K562 (cell line): ENCODE results near the gene IL23A. TPM values are rescaled to one million over a fixed set of nuclear protein-coding genes. Genes with fewer than 3 reads are reported as not detected.

Source experiments
- CREB1 ChIP-seq, 2 experiments: sonication (generic) in 1 of 2; formaldehyde crosslinking in 1 of 2; IDR thresholded peaks; 2 replicates each; pipeline versions ENCODE4 v1.6.1 to v1.8.0; 2012 to 2022; ENCODE audit warnings: inconsistent platforms in 1 of 2, mild to moderate bottlenecking in 1 of 2, missing genetic modification reagents in 1 of 2, moderate library complexity in 1 of 2
- FOXK1 ChIP-seq: sonication (generic); formaldehyde crosslinking; IDR thresholded peaks from 2 replicates; pipeline ENCODE4 v1.8.0; 2022; ENCODE audit warnings: missing genetic modification reagents, mild to moderate bottlenecking, borderline replicate concordance
- HDAC1 ChIP-seq, 2 experiments: fragments of 450-650 bp; IDR thresholded peaks; 2 replicates each; pipeline ENCODE4 v1.6.1; 2016 to 2017; ENCODE audit warnings: inconsistent platforms in 1 of 2, mild to moderate bottlenecking in 1 of 2, moderate library complexity in 1 of 2
- HMGN3 ChIP-seq: IDR thresholded peaks from 2 replicates; pipeline ENCODE4 v1.6.1; 2011; ENCODE audit warnings: borderline replicate concordance, low read depth, mild to moderate bottlenecking, mixed read lengths, low read length; ENCODE audit not compliant: insufficient read length; ENCODE audit errors: extremely low read depth
- ID3 ChIP-seq, 2 experiments: fragments of 250-450 bp in 1 of 2; fragments of 450-650 bp in 1 of 2; sonication (Bioruptor Pico) in 1 of 2; IDR thresholded peaks; 2 replicates each; pipeline versions ENCODE4 v1.6.1 to v1.8.0; 2016 to 2021; ENCODE audit warnings: mild to moderate bottlenecking in 2 of 2, moderate library complexity in 2 of 2, missing compliant biosample characterization in 1 of 2, missing genetic modification characterization in 1 of 2
- KDM5B ChIP-seq: fragments of 200-600 bp; sonication (generic); IDR thresholded peaks from 2 replicates; pipeline ENCODE4 v1.6.1; 2012; ENCODE audit warnings: low read depth, mild to moderate bottlenecking, moderate library complexity, low read length, control low read depth, inconsistent platforms; ENCODE audit not compliant: insufficient replicate concordance
- MNT ChIP-seq, 2 experiments: fragments of 450-650 bp; conservative IDR thresholded peaks; 2 replicates each; pipeline ENCODE4 v1.6.1; 2017; ENCODE audit warnings: mild to moderate bottlenecking in 2 of 2, moderate library complexity in 2 of 2
- MXI1 ChIP-seq: IDR thresholded peaks from 2 replicates; pipeline ENCODE4 v1.6.1; 2011; ENCODE audit warnings: low read depth, mild to moderate bottlenecking, improper control_type of control experiment, low read length
- NBN ChIP-seq: fragments of 450-650 bp; IDR thresholded peaks from 2 replicates; pipeline ENCODE4 v1.6.1; 2016; ENCODE audit warnings: low read depth, mild to moderate bottlenecking
- NR2C1 ChIP-seq, 2 experiments: fragments of 450-650 bp; IDR thresholded peaks; 2 replicates each; pipeline ENCODE4 v1.6.1; 2017; ENCODE audit warnings: mild to moderate bottlenecking in 2 of 2, antibody characterized with exemption in 1 of 2, inconsistent platforms in 1 of 2, missing compliant biosample characterization in 1 of 2, missing genetic modification characterization in 1 of 2
- POLR3G ChIP-seq: IDR thresholded peaks from 2 replicates; pipeline ENCODE4 v1.6.1; 2011; ENCODE audit not compliant: insufficient read length, insufficient replicate concordance; ENCODE audit errors: extremely low read depth
- SAFB ChIP-seq: fragments of 200-400 bp; formaldehyde crosslinking; IDR thresholded peaks from 2 replicates; pipeline ENCODE4 v1.6.1; 2017; ENCODE audit warnings: low read depth, low read length, borderline replicate concordance
- SMAD1 ChIP-seq: fragments of 150-350 bp; IDR thresholded peaks from 2 replicates; pipeline ENCODE4 v1.6.1; 2014; ENCODE audit warnings: low read length, low read depth; ENCODE audit not compliant: partially characterized antibody
- TARDBP ChIP-seq: fragments of 450-650 bp; IDR thresholded peaks from 2 replicates; pipeline ENCODE4 v1.6.1; 2016
- TOE1 ChIP-seq, 2 experiments: fragments of 450-650 bp in 1 of 2; sonication (generic) in 1 of 2; formaldehyde crosslinking in 1 of 2; IDR thresholded peaks; 2 replicates each; pipeline versions ENCODE4 v1.7.1 to v1.8.0; 2016 to 2022; ENCODE audit warnings: borderline replicate concordance in 2 of 2, mild to moderate bottlenecking in 2 of 2, antibody characterized with exemption in 1 of 2, inconsistent platforms in 1 of 2, low read depth in 1 of 2, missing genetic modification reagents in 1 of 2, moderate library complexity in 1 of 2
- TRIM24 ChIP-seq, 2 experiments: fragments of 450-650 bp; IDR thresholded peaks; 2 replicates each; pipeline ENCODE4 v1.6.1; 2016
- XRCC5 ChIP-seq: fragments of 200-400 bp; formaldehyde crosslinking; IDR thresholded peaks from 2 replicates; pipeline ENCODE4 v1.6.1; 2017; ENCODE audit warnings: low read depth, mild to moderate bottlenecking, low read length
- ZBTB9 ChIP-seq: fragments of 450-650 bp; formaldehyde crosslinking; IDR thresholded peaks from 2 replicates; pipeline ENCODE4 v1.4.0; 2020; ENCODE audit warnings: mild to moderate bottlenecking, moderate library complexity
- ZFX ChIP-seq: sonication (generic); formaldehyde crosslinking; IDR thresholded peaks from 2 replicates; pipeline ENCODE4 v1.8.0; 2022; ENCODE audit warnings: mild to moderate bottlenecking, missing genetic modification reagents, moderate library complexity
- ZNF133 ChIP-seq: fragments of 250-450 bp; sonication (Bioruptor Pico); IDR thresholded peaks from 2 replicates; pipeline ENCODE4 v1.4.0; 2020; ENCODE audit warnings: mild to moderate bottlenecking
- ZNF143 ChIP-seq: sonication (generic); formaldehyde crosslinking; IDR thresholded peaks from 2 replicates; pipeline ENCODE4 v1.9.0; 2022; ENCODE audit warnings: mild to moderate bottlenecking, missing genetic modification reagents
- ZNF766 ChIP-seq: fragments of 200-800 bp; sonication (Bioruptor generic); conservative IDR thresholded peaks from 2 replicates; pipeline ENCODE4 v1.6.1; 2016; ENCODE audit warnings: missing genetic modification characterization, missing compliant biosample characterization
- polyA plus RNA-seq, 8 experiments: library from polyadenylated mRNA; depleted of rRNA in 4 of 8; stranded (reverse) in 5 of 8; unstranded in 3 of 8; fragments of >200 nt; fragmentation: Nextera tagmentation in 2 of 8; fragmentation: Illumina TruSeq in 1 of 8; extraction: Ambion mirVana in 2 of 8; extraction: Trizol in 1 of 8; gene quantifications; 2 replicates each; pipeline versions ENCODE4 v1.2.1 to v1.2.3, GENCODE V29; 2011 to 2014; ENCODE audit warnings: inconsistent platforms in 1 of 8, missing spikeins in 1 of 8
- total RNA-seq, 7 experiments: library from RNA; depleted of rRNA in 6 of 7; stranded (reverse); fragments of >200 nt in 6 of 7; fragmentation: Illumina TruSeq in 2 of 7; extraction: Trizol in 2 of 7; gene quantifications; 2 replicates each; pipeline versions ENCODE4 v1.2.1 to v1.2.3, GENCODE V29; 2011 to 2021; ENCODE audit warnings: low replicate concordance in 1 of 7

IL23A gene
- total and polyA plus RNA-seq, 9 of the 15 experiments (the other 6 are each of a cell fraction or from before 2014, with no cell fraction given): 4.4 to 37.2 (median 9.6) TPM

GRCh38 chr12:56315622-56316473, 22.8 kb upstream of the IL23A start, which contains the start of gene CNPY2 (continued):
- TF ChIP-seq ZNF133 (CRISPR knock-in tag) (no peak), TRIM24 (IDR thresholded peaks at IDR 0.05) (no peak; a peak in 1 of 4 replicates), SAFB (no peak; the same call in 1 of the 2 replicates), ZNF766 (CRISPR knock-in tag) (peak; percentile 93), HDAC1 (IDR thresholded peaks at IDR 0.05) (peak in 1 of 2 experiments; percentile 76; a peak in 1 of 4 replicates), NR2C1 (IDR thresholded peaks at IDR 0.05) (peak; percentile 77), NR2C1 (tag; IDR thresholded peaks at IDR 0.05) (peak; percentile 89), FOXK1 (0 out of 2 replicates have a peak, but pooled peaks have one; percentile 60), ZBTB9 (0 out of 2 replicates have a peak, but pooled peaks have one; percentile 21), SMAD1 (peak; percentile 23), ZNF143 (CRISPR knock-in tag) (peak; percentile 99), HMGN3 (peak; percentile 79), TOE1 (IDR thresholded peaks at IDR 0.05; ENCODE audit: borderline replicate concordance) (peak; percentile 95), TOE1 (CRISPR knock-in tag; IDR thresholded peaks at IDR 0.05; ENCODE audit: borderline replicate concordance, low read depth) (no peak), TARDBP (no peak), POLR3G (no peak), ZFX (CRISPR knock-in tag) (peak; percentile 75), XRCC5 (peak; percentile 57; the same call in 1 of the 2 replicates), ID3 (CRISPR knock-in tag; IDR thresholded peaks at IDR 0.05) (no peak), ID3 (tag; IDR thresholded peaks at IDR 0.05) (no peak), MXI1 (0 out of 2 replicates have a peak, but pooled peaks have one; percentile 17), CREB1 (IDR thresholded peaks at IDR 0.05) (no peak; the same call in 1 of the 2 replicates), CREB1 (CRISPR knock-in tag; IDR thresholded peaks at IDR 0.05) (peak; percentile 77), MNT (conservative IDR thresholded peaks at IDR 0.05) (peak; percentile 90 to 95), KDM5B (peak; percentile 79), NBN (0 out of 2 replicates have a peak, but pooled peaks have one; percentile 37)
